Endothelial cell of hepatic sinusoid (primary cell): Measurements from ENCODE around the gene NAXE.

Experiments
- in situ Hi-C: cut with HindIII; loops from 2 replicates; pipeline ENCODE4 v1.10.0; 2017; ENCODE audit warnings: low sequenced_read_pairs

NAXE gene

DNA sequence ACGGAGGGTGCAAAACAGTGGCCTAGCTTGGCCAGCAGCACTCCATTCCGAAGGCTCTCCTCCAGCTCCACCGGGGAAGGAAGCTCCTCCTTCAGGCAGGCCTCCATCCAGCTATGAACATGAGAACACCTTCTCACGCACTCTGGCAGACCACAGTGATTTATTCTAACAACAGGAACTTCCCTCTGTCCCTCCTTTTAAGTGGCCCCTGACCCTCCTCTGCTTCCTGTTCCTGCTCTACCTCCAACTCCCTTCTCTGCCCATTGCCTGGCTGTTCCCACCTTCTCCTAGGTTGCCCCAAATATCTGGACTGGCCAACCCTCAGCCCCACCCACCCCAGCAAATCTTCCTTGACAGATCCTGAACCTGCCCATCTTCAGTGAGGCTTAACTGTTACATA is 25.1 kb upstream of the NAXE start:
- in situ Hi-C loops, result no loop called here

GRCh38 chr1:156571261-156571852 is 20.2 kb upstream of the NAXE start:
- in situ Hi-C loops, result no loop called here

DNA sequence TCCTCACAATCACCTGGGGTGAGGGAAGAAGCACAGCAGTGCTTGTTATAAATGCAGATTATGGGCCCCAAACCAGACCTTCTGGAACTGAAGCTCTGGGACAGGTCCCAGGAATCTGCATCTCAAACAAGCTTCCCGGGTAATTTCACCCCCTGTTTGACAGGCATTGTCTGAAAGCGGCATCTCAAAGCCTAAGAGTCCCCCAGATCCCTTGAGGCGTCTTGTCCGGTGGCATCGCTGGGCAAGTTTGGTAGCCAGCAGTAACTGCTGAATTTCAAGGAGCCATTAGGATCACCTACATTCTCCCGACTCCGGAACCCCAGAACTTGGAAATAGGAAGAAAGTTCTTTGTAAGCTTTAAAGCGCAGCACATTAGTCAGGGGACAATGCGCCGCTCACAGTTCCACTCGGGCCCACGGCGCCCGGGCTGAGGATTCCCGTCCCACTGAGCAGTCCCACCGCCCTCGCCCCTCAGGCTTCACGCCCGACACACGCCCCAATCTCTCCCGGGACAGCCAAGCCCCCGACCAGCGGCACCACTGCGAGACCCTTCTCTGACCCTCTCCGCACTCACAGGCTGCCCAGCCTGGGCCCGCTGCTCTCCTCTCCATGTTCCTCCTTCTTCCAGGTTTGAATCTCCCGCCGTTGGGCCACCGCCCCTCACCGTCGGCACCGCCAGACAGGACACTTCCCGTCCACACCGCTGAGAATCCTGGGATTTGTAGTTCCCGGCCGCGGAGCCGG is 19.5 kb upstream of the NAXE start, which contains the start of gene IQGAP3:
TSS of gene IQGAP3 (minus strand) at position 647 of the 744 bp plus-strand sequence. CDS start at position 611, 36 bp downstream.
- in situ Hi-C loops, result no loop called here

DNA sequence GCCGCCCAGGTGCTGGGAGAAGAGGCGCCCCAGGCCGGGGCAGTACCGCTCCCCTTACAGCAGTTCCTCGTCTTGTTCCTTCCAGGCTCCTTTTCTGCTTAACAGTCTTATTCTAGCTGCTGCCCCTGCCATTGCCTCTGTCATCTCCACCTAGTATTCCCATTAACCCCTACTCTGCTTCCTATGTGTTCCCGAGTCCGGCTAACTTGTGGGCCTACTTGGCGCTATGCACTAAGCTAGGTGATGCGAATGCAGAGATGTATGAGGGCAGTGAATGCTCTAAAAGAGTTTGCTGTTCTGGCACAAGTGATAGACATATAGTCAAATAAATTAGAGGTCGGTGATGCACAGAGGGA is 18.9 kb upstream of the NAXE start:
- in situ Hi-C loops, result no loop called here

- in situ Hi-C loops, result no loop called here
Observed at GRCh38 chr1:156574039-156574633, 17.4 kb upstream of the NAXE start.

DNA sequence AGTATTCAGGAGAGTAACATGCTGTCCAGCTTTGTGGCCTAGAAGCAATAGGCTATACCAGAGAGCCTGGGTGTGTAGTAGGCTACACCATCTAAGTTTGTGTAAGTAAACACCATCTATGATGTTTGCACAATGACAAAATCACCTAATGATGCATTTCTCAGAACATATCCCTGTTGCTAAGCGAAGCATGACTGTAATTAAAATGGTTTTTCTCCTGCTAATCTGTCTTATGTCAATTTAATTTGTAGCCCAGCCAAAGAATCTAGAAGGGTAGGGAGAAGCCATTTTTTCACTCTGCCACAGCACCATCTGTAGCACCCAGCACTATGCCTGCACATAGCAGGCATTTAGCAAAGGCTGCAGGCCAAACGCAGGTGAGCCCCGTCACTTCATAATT is 14.0 kb upstream of the NAXE start:
- in situ Hi-C loops, result loop anchor here (5.0 kb wide), 1 partner anchor 40 kb away; the partner anchor contains the start of gene HAPLN2

DNA sequence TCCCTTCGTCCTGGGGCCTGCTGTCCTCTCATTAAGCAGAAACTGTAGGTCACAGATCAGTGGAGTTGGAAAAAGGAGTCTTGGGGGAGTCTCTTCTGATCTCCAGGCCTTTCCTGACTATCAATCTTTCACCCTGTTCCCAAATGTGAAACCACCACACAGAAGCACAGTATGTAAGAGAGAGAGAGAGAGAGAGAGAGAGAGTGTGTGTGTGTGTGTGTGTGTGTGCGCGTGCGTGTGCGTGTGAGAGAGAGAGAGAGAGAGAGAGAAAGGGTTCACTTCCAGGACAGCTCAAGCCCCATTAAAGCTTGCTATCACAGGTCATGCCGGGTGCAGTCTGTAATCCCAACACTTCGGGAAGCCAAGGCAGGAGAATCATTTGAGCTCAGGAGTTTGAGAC is 13.5 kb upstream of the NAXE start:
- in situ Hi-C loops, result loop anchor here (5.0 kb wide), 1 partner anchor 39 kb away; the partner anchor contains the start of gene HAPLN2

DNA sequence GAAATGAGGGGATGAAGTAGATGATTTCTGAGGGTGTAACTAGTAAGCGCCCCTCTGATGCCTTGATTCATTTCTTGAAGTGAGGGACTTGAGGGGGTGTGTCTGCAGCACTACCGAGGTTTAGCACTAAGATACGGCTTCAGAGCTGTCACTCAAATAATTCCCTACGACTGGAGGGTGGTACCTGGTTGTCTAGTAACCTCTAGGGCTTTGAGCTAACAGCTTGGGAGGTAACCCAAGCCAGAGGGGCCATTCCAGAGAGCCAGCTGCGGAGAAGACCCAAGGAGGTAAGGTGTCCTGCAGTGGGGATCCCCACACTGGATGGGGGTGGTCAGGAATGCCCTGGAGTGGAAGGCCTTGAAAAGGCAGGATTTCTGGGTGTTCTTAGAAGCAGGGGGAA is 12.1 kb upstream of the NAXE start, which contains the start of gene TTC24:
TSS of gene TTC24 (plus strand) at position 252 of the 400 bp plus-strand sequence. CDS start 1,642 bp downstream, outside the sequence.
- in situ Hi-C loops, result loop anchor here (5.0 kb wide), 1 partner anchor 38 kb away; the partner anchor contains the start of gene HAPLN2

- in situ Hi-C loops, result no loop called here
Observed at GRCh38 chr1:156581661-156582387, 9.8 kb upstream of the NAXE start.

DNA sequence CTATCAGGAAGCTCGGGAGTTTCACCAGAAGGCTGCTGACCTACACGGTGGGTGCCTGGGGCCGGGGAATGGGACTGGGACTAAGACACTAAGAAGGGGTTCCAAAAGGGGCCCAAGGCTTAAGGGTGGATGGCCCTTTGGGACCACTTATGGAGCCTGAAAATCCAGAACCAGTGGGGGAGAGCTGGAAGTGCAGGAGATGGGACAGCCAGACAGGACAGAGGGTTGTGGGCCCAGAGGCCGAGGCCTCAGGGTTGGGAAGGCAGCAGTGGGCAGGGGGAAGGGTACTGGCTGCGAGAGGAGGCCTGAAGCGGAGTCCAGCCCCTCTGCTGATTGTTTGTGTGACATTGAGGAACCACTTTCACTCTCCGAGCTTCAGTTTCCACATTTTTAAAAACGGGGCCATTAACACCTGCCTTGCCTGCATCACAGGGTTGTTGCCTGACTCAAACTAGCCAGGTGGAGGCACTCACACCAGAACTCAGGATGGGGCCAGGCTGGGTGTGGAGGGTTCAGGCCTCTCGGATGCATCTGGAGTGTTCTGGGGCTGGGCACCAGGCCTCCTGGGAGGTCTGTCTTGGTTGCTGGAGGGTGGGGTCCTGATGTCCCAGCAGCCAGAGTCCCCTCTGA is 9.1 kb upstream of the NAXE start:
- in situ Hi-C loops, result no loop called here

DNA sequence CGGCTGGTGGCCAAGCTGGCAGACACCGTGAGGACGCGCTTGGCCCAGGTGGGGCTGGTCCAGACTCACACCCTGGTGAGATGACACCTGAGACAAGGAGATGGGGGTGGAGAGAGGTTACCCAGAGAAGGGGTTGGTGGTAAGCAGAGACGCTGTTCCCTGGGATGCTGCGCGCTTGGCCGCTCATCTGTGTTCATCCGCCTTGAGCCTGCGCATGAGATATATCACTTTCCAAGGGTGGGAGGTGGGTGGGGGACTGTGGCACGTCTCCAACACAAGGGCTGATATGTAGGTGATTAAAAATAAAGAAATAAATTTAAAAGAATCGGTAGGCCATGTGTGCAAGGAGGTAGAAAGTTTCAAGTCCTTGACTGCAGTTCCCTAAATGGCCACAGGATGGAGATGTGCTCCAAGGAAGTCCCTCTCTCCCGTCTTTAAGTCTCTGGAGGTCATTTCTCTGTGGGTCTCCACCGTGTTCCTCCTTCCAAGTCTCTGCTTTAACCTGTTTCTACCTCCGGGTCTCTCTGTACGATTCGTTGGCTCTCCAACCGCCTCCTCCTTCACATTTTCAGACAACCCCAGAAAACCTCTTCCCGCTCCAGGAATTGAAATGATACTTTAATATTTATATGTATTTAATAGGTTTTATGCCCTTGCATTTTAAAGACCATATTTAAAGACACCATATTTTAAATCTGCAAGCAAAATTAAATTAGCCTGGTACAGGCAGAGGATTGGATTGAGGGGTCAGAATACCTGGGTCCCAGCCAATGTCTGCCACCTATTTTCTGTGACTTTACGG is 7.6 kb upstream of the NAXE start:
- in situ Hi-C loops, result no loop called here

DNA sequence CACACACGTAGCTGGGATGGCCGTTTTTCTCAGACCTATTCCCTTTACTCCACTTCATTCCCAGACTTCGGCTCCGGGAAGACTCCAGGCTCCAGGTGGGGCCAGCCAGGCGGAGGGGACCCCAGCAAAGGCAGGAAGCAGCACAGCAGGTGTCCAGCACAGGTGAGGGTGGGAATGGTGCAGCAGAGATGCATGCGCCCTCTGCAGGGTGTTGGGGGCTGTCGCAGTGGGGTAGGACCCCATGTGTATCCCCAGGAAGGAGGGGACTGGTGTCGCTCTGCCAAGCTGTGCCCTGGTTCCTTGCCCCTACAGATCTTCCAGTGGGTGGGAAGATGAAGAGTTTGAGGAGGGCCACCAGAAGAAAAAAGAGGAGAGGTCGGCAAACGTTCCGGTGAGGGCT is 6.8 kb upstream of the NAXE start:
- in situ Hi-C loops, result loop anchor here (5.0 kb wide), 1 partner anchor 88 kb away; no protein-coding TSS in a partner anchor

- in situ Hi-C loops, result loop anchor here (5.0 kb wide), 1 partner anchor 89 kb away; no protein-coding TSS in a partner anchor
Observed at GRCh38 chr1:156586323-156586722, 5.3 kb upstream of the NAXE start.

DNA sequence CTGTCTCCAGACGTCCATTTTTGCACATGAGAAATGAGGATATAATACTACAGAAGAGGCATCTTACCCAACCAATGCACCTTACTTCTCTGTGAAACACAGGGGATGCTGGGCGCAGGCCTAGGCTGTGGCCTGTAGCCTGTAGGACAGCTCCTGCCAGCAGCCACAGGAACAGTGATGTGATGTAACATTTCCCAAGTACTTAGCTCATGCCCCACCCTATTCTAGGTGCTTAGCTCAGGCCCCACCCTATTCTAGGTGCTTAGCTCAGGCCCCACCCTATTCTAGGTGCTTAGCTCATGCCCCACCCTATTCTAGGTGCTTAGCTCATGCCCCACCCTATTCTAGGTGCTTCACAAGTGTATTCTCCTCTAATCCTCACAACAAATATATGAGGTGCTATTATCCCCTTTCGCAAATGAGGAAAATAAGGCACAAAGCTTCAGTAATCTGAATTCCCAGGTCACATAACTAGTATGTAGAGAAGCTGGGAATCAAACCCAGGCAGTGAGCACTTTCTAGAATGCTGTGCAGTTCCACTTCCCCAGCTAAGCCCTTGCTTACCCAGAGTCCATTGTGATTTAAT is 4.6 kb upstream of the NAXE start:
- in situ Hi-C loops, result loop anchor here (5.0 kb wide), 1 partner anchor 90 kb away; no protein-coding TSS in a partner anchor

DNA sequence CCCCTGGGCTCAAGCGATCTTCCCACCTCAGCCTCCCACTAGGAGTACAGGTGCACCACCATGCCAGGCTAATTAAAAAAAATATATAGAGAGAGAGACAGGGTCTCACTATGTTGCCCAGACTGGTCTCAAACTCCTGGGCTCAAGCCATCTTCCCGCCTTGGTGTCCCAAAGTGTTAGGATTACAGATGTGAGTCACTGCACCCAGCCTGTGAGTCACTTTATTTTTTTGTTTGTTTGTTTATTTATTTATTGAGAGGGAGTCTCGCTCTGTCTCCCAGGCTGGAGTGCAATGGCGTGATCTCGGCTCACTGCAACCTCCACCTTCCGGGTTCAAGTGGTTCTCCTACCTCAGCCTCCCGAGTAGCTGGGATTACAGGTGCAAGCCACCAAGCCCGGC is 3.6 kb upstream of the NAXE start:
- in situ Hi-C loops, result loop anchor here (5.0 kb wide), 1 partner anchor 91 kb away; no protein-coding TSS in a partner anchor

DNA sequence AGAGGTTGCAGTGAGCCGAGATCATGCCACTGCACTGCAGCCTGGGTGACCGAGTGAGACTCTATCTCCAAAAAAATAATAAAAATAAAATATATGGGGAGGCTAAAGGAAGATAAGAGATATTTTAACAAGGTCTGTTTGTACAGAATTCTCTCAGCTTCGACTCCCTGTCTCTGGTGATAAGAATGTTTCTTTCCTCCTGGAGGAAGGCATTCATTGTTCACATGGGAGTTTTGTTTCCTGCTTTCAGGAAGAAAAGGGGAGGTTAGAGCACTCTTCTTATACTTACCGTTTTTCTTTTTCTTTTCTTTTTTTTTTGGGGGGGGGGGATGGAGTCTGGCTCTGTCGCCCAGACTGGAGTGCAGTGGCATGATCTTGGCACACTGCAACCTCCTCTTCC is 2.0 kb upstream of the NAXE start:
- in situ Hi-C loops, result loop anchor here (5.0 kb wide), 1 partner anchor 92 kb away; no protein-coding TSS in a partner anchor

DNA sequence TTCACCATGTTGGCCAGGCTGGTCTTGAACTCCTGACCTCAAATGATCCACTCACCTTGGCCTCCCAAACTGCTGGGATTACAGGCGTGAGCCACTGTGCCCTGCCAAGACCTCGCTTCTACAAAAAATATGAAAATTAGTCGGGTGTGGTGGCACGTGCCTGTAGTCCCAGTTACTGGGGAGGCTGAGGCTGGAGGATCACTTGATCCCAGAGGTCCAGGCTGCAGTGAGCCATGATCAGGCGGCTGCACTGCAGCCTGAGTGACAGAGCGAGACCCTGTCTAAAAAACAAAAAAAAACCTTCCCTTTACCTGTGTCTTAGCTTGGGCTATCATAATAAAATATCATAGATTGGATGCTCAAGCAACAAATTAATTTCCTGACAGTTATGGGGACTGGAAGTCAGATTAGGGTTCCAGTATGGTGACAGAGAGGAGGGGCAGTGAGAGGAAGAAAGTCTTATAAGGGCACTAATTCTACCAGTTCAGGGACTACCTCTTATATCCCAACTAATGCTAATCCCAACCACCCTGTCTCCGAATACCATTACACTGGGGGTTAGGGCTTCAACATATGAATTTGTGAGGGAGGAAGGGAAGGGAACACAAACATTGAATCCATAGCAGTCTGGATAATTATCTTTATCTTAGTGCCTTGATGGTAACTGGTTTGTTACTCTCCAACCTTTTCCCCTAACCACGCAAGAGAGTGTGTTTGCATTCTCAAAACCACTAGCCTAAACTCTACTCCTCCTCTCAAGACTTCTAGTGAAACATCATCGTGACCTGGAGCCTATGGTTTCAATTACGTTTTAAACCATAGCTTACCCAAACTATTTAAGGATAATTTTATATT is 1.0 kb upstream of the NAXE start:
- in situ Hi-C loops, result no loop called here

DNA sequence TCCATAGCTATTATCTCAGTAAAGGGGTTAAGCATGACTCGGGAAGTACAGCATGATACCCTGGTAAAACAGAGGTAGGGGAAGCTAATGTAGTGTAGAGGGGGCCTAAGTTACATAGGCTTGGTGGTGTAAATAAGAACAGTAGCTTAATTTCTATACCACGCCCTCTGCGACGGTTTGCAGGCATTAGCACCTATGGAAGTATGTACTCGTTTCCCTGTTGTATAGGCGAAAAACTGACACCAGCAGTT is 470 bp upstream of the NAXE start:
- in situ Hi-C loops, result no loop called here
